Fibroblast of the conjunctiva (primary cell): ENCODE results near the gene FABP3.
"Not testable (repeated sequence)": the region's sequence is repeated elsewhere in the genome, so short reads cannot be mapped to it uniquely, and the experiment has no call there.

Experiments
- DNase-seq: peaks from one replicate; pipeline ENCODE4 v3.0.0-alpha.2; 2010; ENCODE audit warnings: low read depth

The FABP3 gene

GRCh38 chr1:31398246-31398645, 25.4 kb upstream of the FABP3 start:
- DNase-seq: no peak

DNA sequence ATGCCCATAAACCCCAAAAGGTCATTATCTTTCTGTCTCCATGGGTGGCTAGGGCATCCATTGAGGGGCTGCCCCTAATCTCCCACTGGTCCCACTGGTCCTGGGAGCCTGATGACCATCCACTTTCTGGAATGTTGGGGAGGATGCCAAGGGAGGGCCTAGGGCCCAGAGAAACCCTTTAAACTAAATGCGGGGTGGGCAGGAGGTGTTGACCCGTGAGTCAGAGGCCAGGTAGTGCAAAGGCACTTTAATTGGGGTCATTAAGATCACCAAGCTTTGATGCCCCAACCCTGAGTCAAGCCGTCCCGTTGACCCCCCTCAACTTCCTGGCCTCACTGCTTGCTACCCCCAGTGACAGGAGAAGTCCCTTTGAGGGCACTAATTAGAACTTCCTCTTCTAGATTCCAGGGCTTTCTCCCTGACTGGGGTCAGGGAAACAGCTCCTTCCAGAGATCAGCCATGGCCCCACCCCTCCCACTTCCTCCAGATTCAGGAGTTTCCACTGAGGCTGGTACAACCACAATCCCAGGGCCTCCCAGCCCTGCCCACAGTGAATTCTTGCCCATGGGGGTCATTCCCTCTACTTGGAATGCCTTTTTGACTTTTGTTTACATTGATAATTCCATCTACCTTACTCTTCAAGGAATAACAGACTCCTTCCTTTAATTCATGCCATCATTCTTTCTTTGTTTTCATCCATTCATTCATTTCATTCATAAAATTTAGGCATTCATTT, 24.7 kb upstream of the FABP3 start:
- no peak for DNase-seq

GRCh38 chr1:31396633-31397351, 23.9 kb upstream of the FABP3 start:
- peak; percentile 82 for DNase-seq

DNA sequence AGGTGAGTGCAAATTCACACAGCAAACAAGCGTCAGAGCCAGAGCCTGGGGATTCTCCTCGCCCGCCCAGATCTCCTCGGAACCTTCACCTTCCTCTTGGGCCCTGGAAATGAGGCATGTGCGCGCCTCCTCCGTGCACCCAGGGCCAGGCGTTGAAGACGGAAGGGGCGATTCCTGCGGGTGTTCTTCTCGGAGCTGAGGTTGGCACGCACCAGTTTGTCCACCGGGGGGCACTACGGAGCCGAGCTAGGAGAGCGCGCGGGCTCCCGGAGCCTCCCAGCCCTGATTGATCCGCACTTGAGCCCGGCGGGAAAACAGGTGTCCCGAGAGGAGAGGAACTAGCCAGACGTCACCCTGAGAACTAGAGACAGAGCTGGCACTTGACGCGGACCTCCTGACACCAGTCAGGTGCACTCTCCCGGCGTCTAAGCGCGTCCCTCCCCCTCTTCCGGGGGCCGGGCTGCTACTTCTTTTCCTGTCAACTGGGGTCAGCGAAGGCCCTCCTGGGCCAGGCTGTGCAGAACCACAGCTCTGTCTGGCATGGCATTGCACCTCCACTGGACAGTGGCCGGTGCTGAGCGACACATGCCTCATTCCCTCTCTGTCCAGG, 21.8 kb upstream of the FABP3 start:
- no peak for DNase-seq

GRCh38 chr1:31393463-31393862, 20.6 kb upstream of the FABP3 start:
- DNase-seq: no peak

DNA sequence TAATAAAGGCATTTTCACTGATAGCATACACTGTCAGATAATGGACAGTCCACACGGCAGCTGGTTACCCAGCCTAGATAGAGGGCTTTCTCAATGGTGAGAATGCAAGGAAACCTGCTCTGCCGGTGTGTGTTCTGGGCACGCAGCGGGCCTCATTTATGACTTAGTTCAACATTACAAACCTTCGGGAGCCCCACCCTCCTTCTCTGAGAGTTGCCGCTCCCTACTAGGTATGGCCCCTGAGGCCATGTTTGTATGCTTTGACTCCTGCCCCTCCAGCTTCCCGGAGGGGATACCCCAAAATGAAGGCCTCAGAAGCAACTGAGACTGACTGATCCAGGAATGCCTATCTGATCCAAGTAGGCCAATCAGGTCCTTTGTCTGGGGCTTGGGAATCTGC, 17.2 kb upstream of the FABP3 start:
- DNase-seq: no peak

DNA sequence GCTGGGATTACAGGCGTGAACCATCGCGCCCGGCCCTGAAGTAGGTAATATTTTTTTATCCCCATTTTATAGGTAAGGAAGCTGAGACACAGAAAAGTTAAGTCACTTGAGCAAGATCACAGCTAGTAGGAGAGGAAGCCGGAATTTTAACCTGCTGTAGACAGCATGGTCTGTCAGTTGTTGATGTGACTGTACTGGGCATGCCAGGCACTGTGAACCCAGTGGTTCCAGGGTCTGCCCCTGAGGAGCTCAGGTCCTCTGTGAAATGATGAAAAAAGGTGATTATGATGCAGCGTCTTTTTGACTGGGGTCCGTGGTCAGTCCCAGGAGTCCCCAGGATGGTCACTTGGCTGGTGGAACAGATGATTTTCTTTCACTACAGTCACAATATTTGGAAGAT, 16.7 kb upstream of the FABP3 start:
- no peak for DNase-seq

DNA sequence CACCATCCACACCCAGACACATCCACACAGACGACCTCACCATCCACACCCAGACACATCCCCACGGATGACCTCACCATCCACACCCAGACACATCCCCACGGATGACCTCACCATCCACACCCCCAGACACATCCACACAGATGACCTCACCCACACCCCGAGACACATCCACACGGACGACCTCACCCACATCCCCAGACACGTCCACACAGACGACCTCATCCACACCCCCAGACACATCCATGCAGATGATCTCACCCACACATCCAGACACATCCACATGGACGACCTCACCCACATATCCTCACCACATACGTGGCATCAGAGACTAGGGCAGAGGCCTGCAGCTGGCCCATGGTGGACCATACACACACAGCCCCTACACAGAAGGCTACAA, 14.7 kb upstream of the FABP3 start:
- no peak for DNase-seq

GRCh38 chr1:31386576-31387243, 13.8 kb upstream of the FABP3 start:
- DNase-seq: not testable (repeated sequence)

- no peak for DNase-seq
These were observed 11.1 kb upstream of the FABP3 start for GRCh38 chr1:31383967-31384366.

GRCh38 chr1:31382379-31382989, 9.6 kb upstream of the FABP3 start:
- no peak for DNase-seq

DNA sequence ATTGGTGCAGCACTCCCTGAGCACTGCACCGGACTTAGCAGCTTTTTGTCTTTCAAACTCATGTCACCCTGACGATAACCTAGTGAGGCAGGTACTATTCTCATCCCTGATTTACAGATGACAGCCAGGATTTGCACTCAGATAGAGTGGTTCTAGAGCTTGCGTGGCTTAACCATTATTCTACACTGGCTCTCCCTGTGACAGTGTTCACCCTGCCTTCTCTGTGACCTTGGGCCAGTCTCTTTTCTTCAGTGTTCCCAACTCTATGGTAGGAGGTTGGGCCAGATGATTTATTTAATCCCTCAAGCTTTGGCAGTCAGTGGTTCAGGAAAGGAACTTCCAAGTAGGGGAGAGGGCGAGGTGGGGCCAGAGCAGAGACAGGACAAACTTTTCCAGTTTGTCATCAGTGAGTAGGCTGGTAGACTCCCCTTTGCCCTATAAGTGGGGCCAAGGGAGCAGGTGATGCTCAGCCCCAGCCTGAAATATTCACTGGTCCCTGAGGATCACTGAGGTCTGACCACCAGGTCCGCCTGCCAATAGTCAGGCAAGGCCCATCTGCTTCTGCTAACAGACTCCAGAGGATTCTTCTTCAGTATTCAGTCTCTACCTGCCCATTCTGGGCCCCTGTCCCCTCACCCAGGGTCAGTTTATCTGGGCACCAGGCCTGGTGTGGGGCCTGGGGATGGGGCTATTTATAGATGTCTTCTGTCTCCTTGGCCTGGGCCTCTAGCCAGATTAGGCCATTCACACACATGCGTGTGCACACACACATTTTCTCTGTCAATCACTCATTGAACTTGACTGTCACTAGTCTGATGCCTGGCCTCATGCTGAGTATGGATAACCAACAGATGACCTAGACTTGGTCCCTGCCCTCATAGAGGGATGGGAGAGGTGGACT, 8.8 kb upstream of the FABP3 start:
- peak; percentile 68 for DNase-seq

DNA sequence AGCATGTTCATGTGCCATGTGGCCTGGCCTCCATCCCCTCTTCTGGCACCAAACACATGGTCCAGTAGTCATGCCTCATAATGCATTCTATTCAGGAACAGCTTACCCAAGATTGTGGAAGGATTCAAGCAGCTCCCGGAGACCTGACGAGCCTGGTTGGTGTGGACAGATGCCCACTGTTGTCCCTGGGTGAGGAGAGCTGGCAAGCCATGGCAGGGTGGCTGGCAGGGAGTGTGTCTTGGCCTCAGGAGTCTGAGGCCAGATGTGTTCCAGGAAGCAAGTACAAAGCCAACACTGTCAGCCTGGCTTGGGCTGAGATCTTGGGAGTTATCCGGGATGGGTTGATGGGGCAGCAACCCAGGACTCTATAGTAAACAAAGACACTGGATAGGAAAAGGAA, 7.3 kb upstream of the FABP3 start:
- DNase-seq: no peak

- no peak for DNase-seq
These were observed 5.1 kb upstream of the FABP3 start for GRCh38 chr1:31378001-31378400.

DNA sequence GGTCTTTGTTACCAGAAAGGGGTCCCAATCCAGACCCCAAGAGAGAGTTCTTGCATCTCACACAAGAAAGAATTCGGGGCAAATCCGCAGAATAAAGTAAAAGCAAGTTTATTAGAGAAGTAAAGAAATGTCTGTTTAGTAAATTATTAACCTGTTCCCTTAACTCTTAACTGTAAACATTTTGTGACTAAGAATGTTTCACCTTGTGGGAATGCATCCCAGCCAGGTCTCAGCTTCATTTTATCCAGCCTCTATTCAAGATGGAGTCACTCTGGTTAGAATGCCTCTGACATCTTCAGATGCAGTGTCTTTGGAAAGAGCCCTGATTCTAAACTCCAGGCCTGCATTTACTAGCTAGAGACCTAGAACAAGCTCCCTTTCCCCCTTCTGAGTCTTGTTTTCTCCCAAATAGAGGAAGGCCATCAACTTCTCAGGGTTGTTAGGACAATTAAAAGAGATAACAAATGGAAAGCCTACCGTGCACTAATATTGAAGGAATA, 4.5 kb upstream of the FABP3 start:
- DNase-seq: no peak

GRCh38 chr1:31376375-31377134, 3.7 kb upstream of the FABP3 start:
- peak; percentile 98 for DNase-seq

- DNase-seq: peak; percentile 84
These were observed 1.8 kb upstream of the FABP3 start for GRCh38 chr1:31374511-31375196.

DNA sequence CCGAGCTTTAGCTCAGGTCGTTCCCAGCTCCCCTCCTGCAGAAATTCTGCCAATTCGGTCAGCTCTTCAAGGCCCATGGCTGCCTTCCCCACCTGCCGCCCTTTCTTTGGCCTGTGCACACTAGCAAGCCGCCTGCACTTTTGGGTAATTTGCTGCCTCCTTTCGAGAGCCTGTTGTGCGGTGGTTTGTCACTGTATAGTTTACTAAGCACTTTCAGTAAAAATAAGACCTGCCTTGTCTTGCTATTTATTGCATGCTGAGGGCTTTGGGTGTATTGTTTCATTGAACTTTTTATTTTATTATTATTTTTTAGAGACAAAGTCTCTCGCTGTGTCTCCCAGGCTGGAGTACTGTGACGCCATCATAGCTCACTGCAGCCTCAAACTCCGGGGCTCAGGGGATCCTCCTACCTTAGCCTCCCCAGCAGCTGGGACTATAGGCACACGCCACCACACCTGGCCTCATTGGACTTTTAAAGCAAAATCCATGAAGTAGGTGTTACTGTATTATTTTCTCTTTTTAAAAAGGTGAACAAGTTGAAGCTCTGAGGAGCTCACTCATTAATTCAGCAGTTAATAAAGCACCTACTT, 1.1 kb upstream of the FABP3 start:
- DNase-seq: no peak

GRCh38 chr1:31372751-31373055, 173 bp downstream of the FABP3 start:
- DNase-seq: no peak

- DNase-seq: no peak
These were observed 825 bp downstream of the FABP3 start for GRCh38 chr1:31372051-31372450.
